WERI-Rb-1 (cell line): Measurements from ENCODE around the gene JAZF1.

Source experiments
- DNase-seq: peaks from one replicate; pipeline ENCODE4 v3.0.0-alpha.2; 2020
- H3K27ac ChIP-seq: fragments of 250-450 bp; sonication (Bioruptor Pico); 2 replicates; pipeline ENCODE4 v1.5.1; 2020; ENCODE audit warnings: mild to moderate bottlenecking, moderate library complexity
- H3K27me3 ChIP-seq: fragments of 250-450 bp; sonication (Bioruptor Pico); 2 replicates; pipeline ENCODE4 v1.5.1; 2021; ENCODE audit warnings: mild to moderate bottlenecking, low read depth, moderate library complexity; ENCODE audit not compliant: insufficient read depth, severe bottlenecking
- H3K36me3 ChIP-seq: fragments of 250-450 bp; sonication (Bioruptor Pico); 2 replicates; pipeline ENCODE4 v1.5.1; 2020; ENCODE audit warnings: mild to moderate bottlenecking, moderate library complexity
- H3K4me3 ChIP-seq: 2 replicates; pipeline ENCODE4 v1.5.1; 2011; ENCODE audit warnings: low read depth, mild to moderate bottlenecking, control low read depth, low read length
- H3K9me3 ChIP-seq: fragments of 250-450 bp; sonication (Bioruptor Pico); 2 replicates; pipeline ENCODE4 v1.5.1; 2021; ENCODE audit warnings: mild to moderate bottlenecking, moderate library complexity; ENCODE audit not compliant: severe bottlenecking
- TF ChIP-seq, protein P1 (sequence below): IDR thresholded peaks from 2 replicates; pipeline ENCODE4 v1.5.1; 2011; ENCODE audit warnings: low read depth, mild to moderate bottlenecking, control low read depth, inconsistent platforms, low read length

The JAZF1 gene

DNA sequence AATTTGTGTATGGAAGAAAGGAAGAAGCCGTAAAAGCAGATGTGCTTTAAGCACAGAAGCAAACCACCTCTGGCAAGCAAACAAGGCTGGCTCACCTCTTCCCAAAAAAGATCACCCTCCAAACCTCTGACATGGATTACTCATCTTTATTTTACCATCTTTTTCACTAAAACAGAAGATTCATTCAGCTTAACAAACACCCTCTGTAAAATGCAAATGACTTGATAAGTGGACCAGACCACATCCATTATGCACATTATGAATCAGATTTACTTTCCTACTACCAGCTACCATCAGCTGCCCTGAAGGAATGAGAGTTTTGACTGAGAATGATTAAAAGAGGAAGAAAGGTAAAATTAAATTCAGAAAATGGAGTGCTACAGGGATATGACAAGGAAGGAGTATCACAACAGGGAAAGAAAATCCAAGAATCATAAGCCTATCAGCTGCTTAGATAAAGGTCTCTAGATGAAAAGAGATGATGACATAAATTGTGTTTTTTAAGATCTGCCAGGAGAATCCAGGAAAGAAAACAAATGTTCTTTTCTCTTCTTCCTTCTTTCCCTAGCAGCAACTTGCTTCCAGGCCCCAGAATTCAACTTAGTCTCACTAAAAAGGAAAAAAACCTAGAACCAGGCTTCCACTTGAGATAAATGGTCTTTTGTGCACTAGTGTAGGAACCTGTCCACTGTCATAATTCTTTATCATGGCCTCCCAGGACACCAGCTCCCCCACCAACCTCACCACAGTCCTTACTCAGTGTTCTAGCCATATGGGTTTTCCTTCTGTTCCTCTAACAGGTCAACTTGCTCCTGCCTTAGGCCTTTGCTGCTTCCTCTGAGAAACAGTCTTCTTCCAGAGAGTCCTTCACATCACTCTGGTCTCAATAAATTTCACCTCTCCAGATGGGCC, 47.4 kb downstream of the JAZF1 start:
- no peaks in the 10 kb centered on the region for H3K36me3 ChIP-seq
- no peak for DNase-seq
- H3K27ac ChIP-seq: no peak overlapping the region
- TF ChIP-seq, protein P1, sequence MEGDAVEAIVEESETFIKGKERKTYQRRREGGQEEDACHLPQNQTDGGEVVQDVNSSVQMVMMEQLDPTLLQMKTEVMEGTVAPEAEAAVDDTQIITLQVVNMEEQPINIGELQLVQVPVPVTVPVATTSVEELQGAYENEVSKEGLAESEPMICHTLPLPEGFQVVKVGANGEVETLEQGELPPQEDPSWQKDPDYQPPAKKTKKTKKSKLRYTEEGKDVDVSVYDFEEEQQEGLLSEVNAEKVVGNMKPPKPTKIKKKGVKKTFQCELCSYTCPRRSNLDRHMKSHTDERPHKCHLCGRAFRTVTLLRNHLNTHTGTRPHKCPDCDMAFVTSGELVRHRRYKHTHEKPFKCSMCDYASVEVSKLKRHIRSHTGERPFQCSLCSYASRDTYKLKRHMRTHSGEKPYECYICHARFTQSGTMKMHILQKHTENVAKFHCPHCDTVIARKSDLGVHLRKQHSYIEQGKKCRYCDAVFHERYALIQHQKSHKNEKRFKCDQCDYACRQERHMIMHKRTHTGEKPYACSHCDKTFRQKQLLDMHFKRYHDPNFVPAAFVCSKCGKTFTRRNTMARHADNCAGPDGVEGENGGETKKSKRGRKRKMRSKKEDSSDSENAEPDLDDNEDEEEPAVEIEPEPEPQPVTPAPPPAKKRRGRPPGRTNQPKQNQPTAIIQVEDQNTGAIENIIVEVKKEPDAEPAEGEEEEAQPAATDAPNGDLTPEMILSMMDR: no peak
- H3K4me3 ChIP-seq: no peak overlapping the region
- no peaks in the 10 kb centered on the region for H3K9me3 ChIP-seq
- H3K27me3 ChIP-seq: peaks cover 2% of the 10 kb centered on the region

DNA sequence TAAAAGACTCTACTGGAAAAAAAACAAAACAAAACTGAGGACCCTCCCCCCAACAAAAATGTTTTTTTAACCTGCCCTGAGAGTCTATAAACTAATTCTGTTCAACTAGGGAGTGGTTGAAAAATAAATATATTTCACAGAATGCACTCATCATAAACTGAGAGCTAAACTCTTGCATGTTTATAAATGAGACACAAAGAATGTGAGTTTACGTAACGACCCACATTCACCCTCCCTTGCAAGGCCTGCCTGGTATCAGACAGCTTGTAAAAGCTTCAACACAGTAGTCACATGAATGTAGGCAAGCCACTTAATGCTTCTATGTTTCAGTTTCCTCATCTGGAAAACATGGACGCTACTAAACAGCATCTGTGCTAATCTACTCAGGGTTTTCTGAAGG, 50.3 kb downstream of the JAZF1 start:
- Histone ChIP-seq H3K9me3 (no peaks in the 10 kb centered on the region), H3K27me3 (peaks cover 7% of the 10 kb centered on the region), H3K4me3 (no peak overlapping the region), H3K27ac (no peak overlapping the region), H3K36me3 (no peaks in the 10 kb centered on the region)
- DNase-seq: no peak
- TF ChIP-seq, protein P1: no peak

DNA sequence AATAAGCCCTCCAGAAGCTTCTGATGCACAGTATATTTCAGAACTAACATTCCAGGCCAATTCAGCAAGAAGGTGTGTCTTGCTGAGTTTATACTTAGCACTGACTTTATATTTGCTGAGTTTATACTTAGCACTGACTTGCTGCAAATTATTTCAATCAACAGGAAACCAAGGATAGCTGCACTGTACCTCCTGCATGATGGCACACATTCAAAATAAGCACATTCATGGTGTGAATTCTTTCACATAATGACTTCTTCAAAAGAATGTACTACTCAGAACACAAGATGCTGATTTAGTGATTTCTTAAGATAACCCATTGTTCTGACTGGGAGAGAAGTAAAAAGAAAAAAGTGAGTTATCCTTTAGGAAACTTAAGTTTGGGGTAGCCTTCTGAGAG, 52.0 kb downstream of the JAZF1 start:
- Histone ChIP-seq H3K36me3 (no peaks in the 10 kb centered on the region), H3K27ac (no peak overlapping the region), H3K9me3 (no peaks in the 10 kb centered on the region), H3K27me3 (peaks cover 13% of the 10 kb centered on the region), H3K4me3 (no peak overlapping the region)
- TF ChIP-seq, protein P1: no peak
- no peak for DNase-seq

DNA sequence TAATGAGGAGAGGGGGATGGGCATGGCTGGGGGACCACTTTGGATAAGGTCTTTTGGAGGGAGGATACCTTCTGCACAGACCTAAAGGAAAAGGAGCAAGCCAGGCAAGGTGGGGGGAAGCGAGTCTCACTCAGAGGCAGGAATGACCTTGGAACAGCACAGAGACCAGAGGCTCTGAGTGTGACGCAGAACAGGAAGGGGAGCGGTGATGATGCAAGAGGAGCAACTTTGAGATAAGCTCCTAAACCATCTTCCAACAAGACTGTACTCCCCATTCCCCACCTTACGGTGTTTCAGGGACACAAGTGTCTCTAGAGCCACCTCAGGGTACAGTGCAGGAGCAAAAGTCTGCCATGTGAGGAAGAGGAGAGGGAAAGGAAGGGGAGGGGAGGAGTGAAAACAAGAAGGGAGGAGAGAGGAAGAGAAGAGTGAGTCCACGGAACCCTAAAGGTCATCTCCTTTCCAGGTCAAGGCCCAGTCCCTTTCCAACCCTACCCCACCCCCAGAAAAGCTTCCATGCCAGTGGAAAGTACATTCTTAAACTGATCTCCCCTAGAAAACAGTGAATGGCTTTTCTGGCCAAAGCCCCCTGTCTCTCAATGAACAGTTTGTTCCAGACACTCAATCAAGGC, 54.1 kb downstream of the JAZF1 start:
- Histone ChIP-seq H3K36me3 (no peaks in the 10 kb centered on the region), H3K9me3 (no peaks in the 10 kb centered on the region), H3K27me3 (peaks cover 13% of the 10 kb centered on the region), H3K4me3 (no peak overlapping the region), H3K27ac (no peak overlapping the region)
- no peak for DNase-seq
- TF ChIP-seq, protein P1: no peak

DNA sequence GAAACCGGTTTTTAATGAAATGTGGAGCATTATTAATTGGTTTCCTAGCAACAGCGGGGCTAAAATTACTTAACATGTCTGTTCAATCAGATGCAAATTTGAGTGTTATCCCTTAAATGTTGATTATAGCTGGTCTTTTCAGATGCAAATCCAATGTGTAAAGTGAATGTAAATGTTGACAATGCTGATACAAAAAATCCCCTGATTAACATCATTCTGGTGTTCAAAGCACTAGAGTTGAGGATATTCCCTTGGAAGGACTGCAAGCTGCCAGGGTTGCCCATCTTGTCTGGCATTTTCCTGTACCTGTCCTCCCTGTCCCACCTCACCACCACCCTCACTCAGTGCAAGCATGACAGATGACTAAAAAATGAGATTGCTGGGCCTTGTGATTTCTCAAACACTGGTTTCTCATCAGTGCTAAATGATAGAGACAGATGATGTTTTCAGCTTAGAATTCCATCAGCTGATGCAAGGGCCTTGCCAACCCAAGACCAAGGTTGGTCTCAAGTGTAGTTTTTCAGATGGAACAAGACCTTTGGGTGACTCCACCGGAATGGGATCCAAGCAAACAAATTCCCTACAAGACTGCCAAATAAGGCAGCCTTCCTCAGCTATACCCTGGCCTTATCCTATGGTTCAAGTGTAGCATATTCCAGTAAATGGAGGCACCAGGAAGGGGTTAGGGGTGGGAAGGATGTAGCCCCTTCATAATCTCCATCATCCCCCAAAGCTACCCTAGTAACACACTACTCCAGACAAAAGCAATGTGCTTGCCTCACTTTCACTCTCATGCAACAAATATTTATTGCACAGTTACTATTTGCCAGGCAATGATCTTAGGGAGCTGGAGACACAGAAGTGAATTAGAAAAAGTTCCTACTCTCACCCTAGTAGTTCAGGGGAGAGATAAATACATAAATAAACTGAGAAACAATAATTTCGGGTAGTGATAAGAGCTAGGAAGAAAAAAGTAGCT, 54.9 kb downstream of the JAZF1 start:
- Histone ChIP-seq H3K4me3 (no peak overlapping the region), H3K9me3 (no peaks in the 10 kb centered on the region), H3K27ac (no peak overlapping the region), H3K27me3 (peaks cover 13% of the 10 kb centered on the region), H3K36me3 (no peaks in the 10 kb centered on the region)
- DNase-seq: no peak
- TF ChIP-seq, protein P1: no peak
